ENCODE data around the gene DAZL. TPM values are rescaled to one million over a fixed set of nuclear protein-coding genes. Genes with fewer than 3 reads are reported as not detected.
A peak's percentile ranks its signal among the peaks of the same experiment; 100 is the strongest.

Gene DAZL
- total RNA-seq, 1 donor from 2014 or later: not detected

DNA sequence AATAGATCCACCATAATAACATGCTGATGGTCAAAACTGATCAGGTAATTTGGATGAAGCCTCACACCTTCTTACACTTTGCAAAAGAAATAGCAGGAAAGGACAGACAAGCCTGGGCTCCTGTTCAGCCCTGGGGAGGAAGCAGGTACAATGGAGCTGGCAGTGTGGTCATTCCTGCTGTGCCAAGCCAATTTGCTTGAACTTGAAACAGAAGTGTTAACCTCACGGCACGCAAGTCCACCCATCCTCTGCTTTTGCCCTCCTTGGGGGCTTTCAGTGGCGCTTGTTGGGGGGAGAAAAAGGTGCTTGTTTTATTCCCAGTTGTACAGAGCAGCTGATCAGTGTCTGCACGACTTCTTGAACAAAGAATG is 54.9 kb downstream of the DAZL start:
- peaks cover 6% of the 10 kb centered on the region for H3K4me1 ChIP-seq
- TF ChIP-seq, protein P1, sequence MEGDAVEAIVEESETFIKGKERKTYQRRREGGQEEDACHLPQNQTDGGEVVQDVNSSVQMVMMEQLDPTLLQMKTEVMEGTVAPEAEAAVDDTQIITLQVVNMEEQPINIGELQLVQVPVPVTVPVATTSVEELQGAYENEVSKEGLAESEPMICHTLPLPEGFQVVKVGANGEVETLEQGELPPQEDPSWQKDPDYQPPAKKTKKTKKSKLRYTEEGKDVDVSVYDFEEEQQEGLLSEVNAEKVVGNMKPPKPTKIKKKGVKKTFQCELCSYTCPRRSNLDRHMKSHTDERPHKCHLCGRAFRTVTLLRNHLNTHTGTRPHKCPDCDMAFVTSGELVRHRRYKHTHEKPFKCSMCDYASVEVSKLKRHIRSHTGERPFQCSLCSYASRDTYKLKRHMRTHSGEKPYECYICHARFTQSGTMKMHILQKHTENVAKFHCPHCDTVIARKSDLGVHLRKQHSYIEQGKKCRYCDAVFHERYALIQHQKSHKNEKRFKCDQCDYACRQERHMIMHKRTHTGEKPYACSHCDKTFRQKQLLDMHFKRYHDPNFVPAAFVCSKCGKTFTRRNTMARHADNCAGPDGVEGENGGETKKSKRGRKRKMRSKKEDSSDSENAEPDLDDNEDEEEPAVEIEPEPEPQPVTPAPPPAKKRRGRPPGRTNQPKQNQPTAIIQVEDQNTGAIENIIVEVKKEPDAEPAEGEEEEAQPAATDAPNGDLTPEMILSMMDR (IDR thresholded peaks at IDR 0.05): no peak
- DNase-seq: no peak
- H3K27ac ChIP-seq: peak overlapping the region; percentile 24
- H3K4me3 ChIP-seq: no peak overlapping the region
- intact Hi-C loops (cut with DNase I): loop anchor here (5.0 kb wide), 1 partner anchor 263 kb away; no protein-coding TSS in a partner anchor
- no peaks in the 10 kb centered on the region for H3K36me3 ChIP-seq
- H3K9me3 ChIP-seq: no peaks in the 10 kb centered on the region
- no peak for ATAC-seq
- no peaks in the 10 kb centered on the region for H3K27me3 ChIP-seq

DNA sequence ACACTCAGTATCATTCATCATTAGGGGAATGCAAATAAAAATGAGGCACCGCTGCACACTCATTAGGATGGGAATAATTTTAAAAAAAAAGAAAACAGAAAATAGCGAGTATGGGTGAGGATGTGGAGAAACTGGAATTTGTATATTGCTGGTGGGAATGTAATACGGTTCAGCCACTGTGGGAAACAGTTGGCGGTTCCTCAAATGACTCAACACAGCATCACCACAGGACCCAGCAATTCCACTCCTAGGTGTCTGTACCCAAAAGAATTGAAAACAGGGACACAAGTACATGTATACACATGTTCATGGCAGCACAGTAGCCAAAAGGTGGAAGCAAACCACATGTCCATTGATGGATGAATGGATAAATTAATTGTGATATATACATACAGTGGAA is 56.5 kb downstream of the DAZL start:
- TF ChIP-seq, protein P1 (IDR thresholded peaks at IDR 0.05): no peak
- Histone ChIP-seq H3K4me3 (no peak overlapping the region), H3K27ac (no peak overlapping the region), H3K27me3 (no peaks in the 10 kb centered on the region), H3K9me3 (no peaks in the 10 kb centered on the region), H3K4me1 (peaks cover 6% of the 10 kb centered on the region), H3K36me3 (no peaks in the 10 kb centered on the region)
- no peak for DNase-seq
- no peak for ATAC-seq
- intact Hi-C loops (cut with DNase I): no loop called here

DNA sequence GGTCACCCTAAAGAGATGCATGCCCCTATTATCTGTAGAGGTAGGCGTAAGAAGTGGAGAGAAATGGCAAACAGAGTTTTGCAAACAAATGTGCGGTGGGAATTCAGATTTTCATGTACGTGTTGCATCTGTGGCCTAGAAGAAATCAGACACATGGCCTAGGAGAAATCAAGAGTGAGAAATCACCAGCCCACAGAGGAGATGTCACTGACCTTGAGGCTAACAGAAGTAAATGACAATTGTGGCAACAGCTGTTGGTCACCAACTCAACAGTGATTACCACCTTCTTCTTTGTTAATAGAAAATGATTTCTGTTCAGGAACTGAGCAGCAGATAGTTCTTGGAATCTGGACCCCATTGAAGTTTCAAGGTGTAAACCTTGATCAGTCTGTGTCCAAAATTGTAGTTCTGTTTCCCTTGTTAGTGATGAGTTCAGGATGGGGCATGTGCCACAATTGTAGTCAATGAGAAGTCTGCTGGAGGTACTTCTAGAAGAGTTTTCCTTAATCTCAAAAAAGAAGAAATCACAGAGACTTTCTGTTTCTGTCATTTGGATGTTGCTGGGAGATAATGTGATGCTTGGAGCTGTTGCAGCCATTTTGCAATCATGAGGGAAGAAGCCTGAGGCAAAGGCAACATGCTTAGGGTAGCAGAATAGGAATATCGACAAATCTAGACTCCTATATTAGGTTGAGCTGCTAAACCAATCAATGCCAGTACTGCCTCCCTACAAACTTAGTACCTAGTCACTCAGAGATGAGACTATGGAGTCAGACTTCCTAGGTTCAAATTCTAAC is 57.5 kb downstream of the DAZL start:
- intact Hi-C loops (cut with DNase I): no loop called here
- peaks cover 6% of the 10 kb centered on the region for H3K4me1 ChIP-seq
- no peaks in the 10 kb centered on the region for H3K9me3 ChIP-seq
- no peaks in the 10 kb centered on the region for H3K27me3 ChIP-seq
- no peak for ATAC-seq
- H3K4me3 ChIP-seq: no peak overlapping the region
- H3K36me3 ChIP-seq: no peaks in the 10 kb centered on the region
- no peak for DNase-seq
- TF ChIP-seq, protein P1 (IDR thresholded peaks at IDR 0.05): no peak
- no peak overlapping the region for H3K27ac ChIP-seq

DNA sequence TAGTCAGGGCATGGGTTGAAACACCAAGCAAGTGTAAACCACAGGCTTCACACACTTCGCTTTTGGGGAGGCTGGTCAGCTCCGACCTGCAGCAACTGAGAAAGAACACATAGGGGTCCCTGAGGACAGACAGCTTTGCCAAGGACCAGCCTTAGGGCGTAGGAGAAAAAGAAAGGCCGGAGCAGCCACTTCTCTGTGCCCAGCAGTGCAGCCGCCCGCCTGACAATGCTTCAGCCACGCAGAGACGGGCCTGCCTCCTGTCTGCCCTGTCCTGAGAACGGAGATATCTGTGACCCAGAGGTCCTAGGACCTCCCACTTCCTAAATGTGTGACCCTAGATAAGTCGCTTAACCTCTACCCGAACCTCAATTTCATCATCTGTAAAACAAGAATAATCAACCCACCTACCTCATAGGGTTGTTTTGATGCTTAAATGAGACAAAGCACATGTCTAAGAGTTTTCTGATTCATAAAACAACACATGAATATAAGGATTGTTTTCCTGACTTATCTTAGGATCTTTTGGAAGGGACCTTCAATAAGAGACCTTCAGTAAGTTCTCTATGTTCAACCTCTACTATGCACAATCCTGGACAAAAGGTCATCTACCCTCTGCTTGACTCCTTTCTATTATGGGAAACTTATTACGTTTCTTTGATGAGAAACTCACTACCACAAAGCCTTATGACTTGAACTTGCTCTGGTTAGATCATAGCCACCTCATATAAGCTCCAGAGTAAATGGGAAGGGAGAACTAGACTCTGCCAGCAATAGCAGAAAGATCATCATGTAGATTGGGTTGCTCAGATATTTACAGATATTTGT is 58.8 kb downstream of the DAZL start:
- H3K9me3 ChIP-seq: no peaks in the 10 kb centered on the region
- intact Hi-C loops (cut with DNase I): no loop called here
- peaks cover 6% of the 10 kb centered on the region for H3K4me1 ChIP-seq
- H3K36me3 ChIP-seq: no peaks in the 10 kb centered on the region
- TF ChIP-seq, protein P1 (IDR thresholded peaks at IDR 0.05): no peak
- no peak for ATAC-seq
- H3K4me3 ChIP-seq: no peak overlapping the region
- no peak for DNase-seq
- H3K27ac ChIP-seq: peak overlapping the region; percentile 9
- H3K27me3 ChIP-seq: no peaks in the 10 kb centered on the region

DNA sequence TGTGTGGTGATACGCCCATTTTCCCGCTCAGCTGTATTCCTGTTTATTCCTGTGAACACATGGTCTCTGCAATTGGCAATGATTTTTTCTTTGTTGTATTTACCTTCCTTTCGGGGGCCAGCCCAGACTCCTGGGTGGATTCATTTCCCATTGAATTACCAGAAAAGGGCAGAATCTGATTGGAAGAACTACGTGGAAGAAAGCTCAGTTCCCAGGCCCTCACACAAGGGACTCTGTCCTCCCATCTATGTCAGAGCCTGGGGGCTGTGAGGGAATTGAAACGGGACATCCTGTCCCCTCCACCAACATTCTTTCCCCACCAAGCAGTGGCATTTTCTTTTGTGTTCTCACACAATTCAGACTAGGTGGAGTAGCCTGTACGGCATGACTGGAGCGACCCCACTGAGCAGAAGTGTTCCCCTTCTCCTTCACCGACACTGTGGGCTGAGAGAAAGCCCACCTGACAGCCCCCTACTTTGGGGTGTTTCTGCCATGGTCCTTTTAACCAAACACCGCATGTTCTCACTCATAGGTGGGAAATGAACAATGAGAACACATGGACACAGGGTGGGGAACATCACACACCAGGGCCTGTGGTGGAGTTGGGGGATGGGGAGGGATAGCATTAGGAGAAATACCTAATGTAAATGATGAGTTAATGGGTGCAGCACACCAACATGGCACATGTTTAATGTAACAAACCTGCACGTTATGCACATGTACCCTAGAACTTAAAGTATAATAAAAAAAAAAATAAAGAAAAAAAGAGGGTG is 59.6 kb downstream of the DAZL start:
- DNase-seq (no peak), ATAC-seq (no peak)
- TF ChIP-seq, protein P1 (IDR thresholded peaks at IDR 0.05): no peak
- intact Hi-C loops (cut with DNase I): no loop called here
- Histone ChIP-seq H3K4me1 (peaks cover 6% of the 10 kb centered on the region), H3K4me3 (no peak overlapping the region), H3K27me3 (no peaks in the 10 kb centered on the region), H3K27ac (peak overlapping the region; percentile 9), H3K9me3 (no peaks in the 10 kb centered on the region), H3K36me3 (no peaks in the 10 kb centered on the region)

All from upper lobe of right lung (tissue), 1 donor.